IMR-90 (cell line): ENCODE measurements around the gene CCNE1. TPM values are rescaled to one million over a fixed set of nuclear protein-coding genes. Genes with fewer than 3 reads are reported as not detected.

Experiments
- ATAC-seq: fragments of 200-7000 bp; cut with Tn5 transposase; 2 replicates; pipeline ENCODE4 v1.9.1; 2020; ENCODE audit warnings: low read depth, mild to moderate bottlenecking, moderate library complexity
- BruUV-seq: library from RNA; stranded (reverse); fragments of 400-500 nt; replicated peaks from 2 replicates; lab custom pipeline; 2021; lab: Mats Ljungman, UMichigan
- CTCF ChIA-PET: fragments of 300-600 bp; formaldehyde crosslinking; extraction: SDS; loops from one replicate; lab custom pipeline; 2021; ENCODE audit warnings: antibody characterized with exemption; lab: Yijun Ruan, JAX
- POLR2A ChIA-PET: fragments of 300-600 bp; sonication (Branson Sonifier 250); formaldehyde crosslinking; loops from one replicate; lab custom pipeline; 2022; ENCODE audit warnings: antibody characterized with exemption; ENCODE audit not compliant: unreplicated experiment; lab: Charles Lee
- DNase-seq: peaks from one replicate; pipeline ENCODE4 v3.0.0; 2013
- H2AFZ ChIP-seq: replicated peaks from 2 replicates; pipeline ENCODE3; 2013; ENCODE audit warnings: low read length, mild to moderate bottlenecking; ENCODE audit not compliant: poor library complexity
- H2AK5ac ChIP-seq: 2 replicates; pipeline ENCODE4 v1.6.1; 2013; ENCODE audit warnings: low read depth, low read length, inconsistent platforms
- H2AK9ac ChIP-seq: replicated peaks from 2 replicates; pipeline ENCODE3; 2013; ENCODE audit warnings: mild to moderate bottlenecking, low read depth, low read length, moderate library complexity; ENCODE audit not compliant: poor library complexity
- H2BK120ac ChIP-seq: 2 replicates; pipeline ENCODE4 v1.6.1; 2013; ENCODE audit warnings: low read depth, low read length, inconsistent platforms
- H2BK15ac ChIP-seq: 3 replicates; pipeline ENCODE4 v1.6.1; 2013; ENCODE audit warnings: low read depth, low read length, inconsistent platforms
- H2BK20ac ChIP-seq: 2 replicates; pipeline ENCODE4 v1.6.1; 2013; ENCODE audit warnings: low read depth, mild to moderate bottlenecking, inconsistent platforms, low read length, moderate library complexity
- H2BK5ac ChIP-seq: 2 replicates; pipeline ENCODE4 v1.6.1; 2013; ENCODE audit warnings: mild to moderate bottlenecking, low read depth, low read length, inconsistent platforms; ENCODE audit not compliant: poor library complexity, severe bottlenecking
- H3K14ac ChIP-seq: replicated peaks from 2 replicates; pipeline ENCODE4 v1.6.1; 2013; ENCODE audit warnings: low read depth, low read length, inconsistent platforms
- H3K18ac ChIP-seq: 2 replicates; pipeline ENCODE4 v1.6.1; 2013; ENCODE audit warnings: low read depth, low read length, control low read depth
- H3K23ac ChIP-seq: 2 replicates; pipeline ENCODE4 v1.6.1; 2013; ENCODE audit warnings: low read depth, low read length, inconsistent platforms
- H3K27ac ChIP-seq: 2 replicates; pipeline ENCODE4 v1.5.1; 2013; ENCODE audit warnings: mild to moderate bottlenecking, control low read depth, low read length; ENCODE audit not compliant: insufficient read depth
- H3K27me3 ChIP-seq: 2 replicates; pipeline ENCODE4 v1.6.1; 2013; ENCODE audit warnings: low read length; ENCODE audit not compliant: control insufficient read depth, insufficient read depth
- H3K36me3 ChIP-seq: 2 replicates; pipeline ENCODE4 v1.6.1; 2013; ENCODE audit warnings: low read length, mixed read lengths; ENCODE audit not compliant: control insufficient read depth, insufficient read depth
- H3K4ac ChIP-seq: 2 replicates; pipeline ENCODE4 v1.6.1; 2013; ENCODE audit warnings: low read depth, low read length, inconsistent platforms
- H3K4me1 ChIP-seq: 2 replicates; pipeline ENCODE4 v1.6.1; 2013; ENCODE audit warnings: low read length, mixed read lengths; ENCODE audit not compliant: control insufficient read depth, insufficient read depth
- H3K4me2 ChIP-seq: 2 replicates; pipeline ENCODE4 v1.6.1; 2013; ENCODE audit warnings: low read depth, mild to moderate bottlenecking, control low read depth, low read length, moderate library complexity
- H3K4me3 ChIP-seq: 2 replicates; pipeline ENCODE4 v1.5.1; 2013; ENCODE audit warnings: low read depth, mild to moderate bottlenecking, control low read depth, low read length, moderate library complexity; ENCODE audit not compliant: insufficient read depth
- H3K56ac ChIP-seq: 2 replicates; pipeline ENCODE4 v1.6.1; 2013; ENCODE audit warnings: low read length, inconsistent platforms; ENCODE audit not compliant: insufficient read depth; ENCODE audit errors: extremely low read depth
- H3K79me1 ChIP-seq, 2 experiments: 2 replicates each; pipeline ENCODE4 v1.6.1; 2013; ENCODE audit warnings: low read length in 2 of 2, inconsistent platforms in 1 of 2, low read depth in 1 of 2
- H3K9ac ChIP-seq: 2 replicates; pipeline ENCODE4 v1.6.1; 2013; ENCODE audit warnings: low read depth, low read length, control low read depth
- H3K9me1 ChIP-seq: 2 replicates; pipeline ENCODE4 v1.6.1; 2013; ENCODE audit warnings: low read length, inconsistent platforms; ENCODE audit not compliant: insufficient read depth
- H3K9me3 ChIP-seq: 2 replicates; pipeline ENCODE4 v1.6.1; 2013; ENCODE audit warnings: low read length; ENCODE audit not compliant: control insufficient read depth, insufficient read depth
- H4K20me1 ChIP-seq: 2 replicates; pipeline ENCODE4 v1.6.1; 2013; ENCODE audit warnings: low read length, inconsistent platforms; ENCODE audit not compliant: insufficient read depth
- H4K5ac ChIP-seq: 2 replicates; pipeline ENCODE4 v1.6.1; 2013; ENCODE audit warnings: mild to moderate bottlenecking, low read depth, low read length, control low read depth
- H4K8ac ChIP-seq, 2 experiments: 2 replicates each; pipeline ENCODE4 v1.6.1; 2013; ENCODE audit warnings: low read depth in 2 of 2, low read length in 2 of 2, control low read depth in 1 of 2, inconsistent platforms in 1 of 2
- H4K91ac ChIP-seq: 2 replicates; pipeline ENCODE4 v1.6.1; 2013; ENCODE audit warnings: low read depth, low read length, inconsistent platforms; ENCODE audit not compliant: insufficient read depth
- ELK1 ChIP-seq: fragments of 150-350 bp; IDR thresholded peaks from 2 replicates; pipeline ENCODE4 v1.6.1; 2016; ENCODE audit warnings: low read depth, mild to moderate bottlenecking, low read length, moderate library complexity, borderline replicate concordance
- NFE2L2 ChIP-seq: fragments of 150-350 bp; IDR thresholded peaks from 2 replicates; pipeline ENCODE4 v1.6.1; 2016; ENCODE audit warnings: low read depth, mild to moderate bottlenecking, low read length
- RCOR1 ChIP-seq: IDR thresholded peaks from 2 replicates; pipeline ENCODE4 v1.6.1; 2012; ENCODE audit warnings: mild to moderate bottlenecking, low read length, improper control_type of control experiment; ENCODE audit not compliant: insufficient replicate concordance
- RFX5 ChIP-seq: IDR thresholded peaks from 2 replicates; pipeline ENCODE4 v1.8.0; 2012; ENCODE audit warnings: low read depth, mild to moderate bottlenecking, low read length, moderate library complexity
- WGBS, 2 experiments: methylation state at CpG; one replicate each; pipeline versions ENCODE4 v1.1.5 to v1.1.7; 2013; ENCODE audit warnings: missing lambda C conversion rate in 2 of 2; ENCODE audit not compliant: insufficient read length in 1 of 2; ENCODE audit errors: extremely low coverage in 2 of 2; 5-methylcytosine and 5-hydroxymethylcytosine counted together
- dilution Hi-C: fragments of 300-500 bp; cut with HindIII; formaldehyde crosslinking; loops from one replicate; pipeline ENCODE4 v1.14.3; 2018; ENCODE audit warnings: low sequenced_read_pairs; ENCODE audit not compliant: unreplicated experiment
- in situ Hi-C: fragments of 300-500 bp; cut with MboI; formaldehyde crosslinking; loops from 3 replicates; pipeline ENCODE4 v1.14.3; 2019; ENCODE audit warnings: low sequenced_read_pairs, inconsistent platforms, mixed read lengths
- intact Hi-C: fragments of 100-400 bp; cut with micrococcal nuclease; formaldehyde crosslinking; loops from 2 replicates; pipeline ENCODE4 v1.10.0; 2022
- polyA plus RNA-seq, 3 experiments: library from polyadenylated mRNA; depleted of rRNA; stranded (reverse); fragments of >200 nt; gene quantifications; 2 replicates each; pipeline ENCODE4 v1.2.3, GENCODE V29; 2012; ENCODE audit warnings: low replicate concordance in 1 of 3
- total RNA-seq: library from RNA; depleted of rRNA; stranded (reverse); fragments of >200 nt; gene quantifications from 2 replicates; pipeline ENCODE4 v1.2.3, GENCODE V29; 2012

CCNE1 gene
- total and polyA plus RNA-seq, 2 of the 4 experiments (the other 2 are of a cell fraction) = 6.8 to 7.0 TPM

GRCh38 chr19:29819300-29819699 is 7.5 kb downstream of the CCNE1 start:
- Histone ChIP-seq H3K79me1 (no peaks in the 10 kb centered on the region), H3K9ac (no peak overlapping the region), H2AFZ (no peak overlapping the region), H3K9me1 (peaks cover 3% of the 10 kb centered on the region; the same call in 1 of the 2 replicates), H4K91ac (no peak overlapping the region), H2BK20ac (no peak overlapping the region), H3K23ac (no peak overlapping the region), H3K14ac (no peak overlapping the region), H3K4me1 (no peaks in the 10 kb centered on the region), H4K8ac (no peak overlapping the region), H3K4ac (no peak overlapping the region), H3K27me3 (no peaks in the 10 kb centered on the region), H3K27ac (no peak overlapping the region), H3K4me3 (no peak overlapping the region), H3K18ac (no peak overlapping the region), H3K4me2 (no peak overlapping the region), H4K20me1 (no peaks in the 10 kb centered on the region), H3K36me3 (peaks cover 16% of the 10 kb centered on the region), H3K9me3 (no peaks in the 10 kb centered on the region), H2BK15ac (no peak overlapping the region), H2BK120ac (no peak overlapping the region), H3K56ac (no peak overlapping the region), H2AK9ac (no peak overlapping the region), H2BK5ac (no peak overlapping the region), H4K5ac (no peak overlapping the region), H2AK5ac (no peak overlapping the region)
- WGBS, 2 experiments = 100% methylated on average over 2 of the region's 4 CpGs; no CpG with 5 or more reads in 1 of the 2 experiments
- BruUV-seq = no TSS peak
- no peak for DNase-seq
- ATAC-seq = no peak
- ChIA-PET POLR2A (no interaction called here), CTCF (no interaction called here)
- in situ Hi-C loops (no loop called here), intact Hi-C loops (no loop called here), dilution Hi-C loops (no loop called here)
- TF ChIP-seq NFE2L2 (no peak), RFX5 (no peak), ELK1 (no peak), RCOR1 (no peak)
